ENCODE data around the gene SLC39A11. TPM values are rescaled to one million over a fixed set of nuclear protein-coding genes. Genes with fewer than 3 reads are reported as not detected.

The SLC39A11 gene
- total and polyA plus RNA-seq, 2 donors (not counting 1 experiment from before 2014, with no cell fraction given), result 12.7 to 27.4 TPM

DNA sequence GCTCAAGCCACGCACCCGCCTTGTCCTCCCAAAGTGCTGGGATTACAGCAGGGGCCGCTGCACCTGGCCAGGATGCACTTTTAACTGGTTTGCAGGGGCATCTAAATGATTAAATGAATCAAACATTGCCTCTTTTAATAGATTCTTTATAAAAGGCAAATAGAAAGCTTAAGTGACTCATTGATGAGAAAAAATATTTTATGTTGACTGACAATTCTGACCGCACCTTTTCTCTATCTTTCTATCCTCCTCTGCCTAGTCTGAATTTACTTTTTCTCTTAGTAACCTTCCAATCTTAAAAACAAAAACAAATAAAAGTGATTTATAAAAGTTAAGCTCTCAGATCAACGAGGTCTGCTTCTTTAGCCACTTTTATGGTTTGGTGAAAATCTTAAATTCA lies 35.3 kb downstream of the SLC39A11 start:
- H3K27ac ChIP-seq (ENCODE audit: insufficient read depth, low read length), result no peak overlapping the region
- TF ChIP-seq EZH2 (IDR thresholded peaks at IDR 0.05; ENCODE audit: low read length, missing control alignments) (no peak), CTCF (conservative IDR thresholded peaks at IDR 0.05 in 1 of 2, IDR thresholded peaks at IDR 0.05 in 1 of 2; ENCODE audit: low read depth in 1 of 2, low read length in 2 of 2) (no peak)
- no peak overlapping the region for H3K4me3 ChIP-seq (replicated peaks in 1 of 4; ENCODE audit: control extremely low read depth in 1 of 4, insufficient read depth in 1 of 4, low read depth in 3 of 4, low read length in 4 of 4)

DNA sequence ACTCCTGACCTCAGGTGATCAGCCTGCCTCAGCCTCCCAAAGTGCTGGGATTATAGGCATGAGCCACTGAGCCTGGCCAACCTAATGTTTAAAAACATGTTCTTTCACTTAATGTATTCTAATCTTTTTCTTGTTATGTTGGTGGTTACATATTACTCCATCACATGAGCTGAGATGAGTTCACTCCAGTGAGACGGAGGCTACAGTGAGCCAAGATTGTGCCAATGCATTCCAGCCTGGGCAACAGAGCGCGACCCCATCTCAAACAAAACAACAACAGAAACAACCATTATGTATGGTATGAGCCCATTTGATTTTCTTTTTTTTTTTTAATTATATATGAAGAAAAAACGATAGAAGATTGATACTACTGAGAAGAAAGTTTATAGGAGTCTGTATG lies 39.6 kb downstream of the SLC39A11 start:
- H3K36me3 ChIP-seq (ENCODE audit: control insufficient read depth, insufficient read depth, low read length), result no peaks in the 10 kb centered on the region
- H3K9me3 ChIP-seq (ENCODE audit: control insufficient read depth, insufficient read depth, low read depth, low read length), result no peaks in the 10 kb centered on the region
- H3K9ac ChIP-seq (ENCODE audit: insufficient read depth, low read length), result no peak overlapping the region
- H2AFZ ChIP-seq (ENCODE audit: low read length), result no peak overlapping the region
- DNase-seq (ENCODE audit: low read depth in 2 of 2), result no peak
- no peaks in the 10 kb centered on the region for H3K27me3 ChIP-seq (ENCODE audit: control insufficient read depth, insufficient read depth, low read length)
- TF ChIP-seq CTCF (conservative IDR thresholded peaks at IDR 0.05 in 1 of 2, IDR thresholded peaks at IDR 0.05 in 1 of 2; ENCODE audit: low read depth in 1 of 2, low read length in 2 of 2), result no peak
- TF ChIP-seq EZH2 (IDR thresholded peaks at IDR 0.05; ENCODE audit: low read length, missing control alignments), result no peak
- no peaks in the 10 kb centered on the region for H3K4me1 ChIP-seq (ENCODE audit: control insufficient read depth, extremely low read depth, insufficient read depth, low read length)
- H3K27ac ChIP-seq (ENCODE audit: insufficient read depth, low read length), result no peak overlapping the region
- no peaks in the 10 kb centered on the region for H4K20me1 ChIP-seq (ENCODE audit: control insufficient read depth, extremely low read depth, insufficient read depth, low read length)
- no peak overlapping the region for H3K4me2 ChIP-seq (ENCODE audit: extremely low read depth, insufficient read depth, low read length)
- no peaks in the 10 kb centered on the region for H3K79me2 ChIP-seq (ENCODE audit: control insufficient read depth, insufficient read depth, low read length)
- H3K4me3 ChIP-seq (replicated peaks in 1 of 4; ENCODE audit: control extremely low read depth in 1 of 4, insufficient read depth in 1 of 4, low read depth in 3 of 4, low read length in 4 of 4), result no peak overlapping the region

More for the DNA sequence above, 35.3 kb downstream of the SLC39A11 start:
- Histone ChIP-seq H2AFZ (ENCODE audit: low read length) (no peak overlapping the region), H3K79me2 (ENCODE audit: control insufficient read depth, insufficient read depth, low read length) (no peaks in the 10 kb centered on the region), H4K20me1 (ENCODE audit: control insufficient read depth, extremely low read depth, insufficient read depth, low read length) (no peaks in the 10 kb centered on the region), H3K4me1 (ENCODE audit: control insufficient read depth, extremely low read depth, insufficient read depth, low read length) (no peaks in the 10 kb centered on the region), H3K36me3 (ENCODE audit: control insufficient read depth, insufficient read depth, low read length) (no peaks in the 10 kb centered on the region), H3K27me3 (ENCODE audit: control insufficient read depth, insufficient read depth, low read length) (no peaks in the 10 kb centered on the region), H3K4me2 (ENCODE audit: extremely low read depth, insufficient read depth, low read length) (no peak overlapping the region), H3K9ac (ENCODE audit: insufficient read depth, low read length) (no peak overlapping the region), H3K9me3 (ENCODE audit: control insufficient read depth, insufficient read depth, low read depth, low read length) (no peaks in the 10 kb centered on the region)
- DNase-seq (ENCODE audit: low read depth in 2 of 2), result no peak

- H3K4me3 ChIP-seq (replicated peaks in 1 of 4; ENCODE audit: control extremely low read depth in 1 of 4, insufficient read depth in 1 of 4, low read depth in 3 of 4, low read length in 4 of 4), result no peak overlapping the region
- no peaks in the 10 kb centered on the region for H3K79me2 ChIP-seq (ENCODE audit: control insufficient read depth, insufficient read depth, low read length)
- DNase-seq (ENCODE audit: low read depth in 2 of 2), result no peak
- no peak overlapping the region for H3K9ac ChIP-seq (ENCODE audit: insufficient read depth, low read length)
- no peak overlapping the region for H2AFZ ChIP-seq (ENCODE audit: low read length)
- no peak overlapping the region for H3K4me2 ChIP-seq (ENCODE audit: extremely low read depth, insufficient read depth, low read length)
- no peak for TF ChIP-seq EZH2 (IDR thresholded peaks at IDR 0.05; ENCODE audit: low read length, missing control alignments)
- no peak for TF ChIP-seq CTCF (conservative IDR thresholded peaks at IDR 0.05 in 1 of 2, IDR thresholded peaks at IDR 0.05 in 1 of 2; ENCODE audit: low read depth in 1 of 2, low read length in 2 of 2)
- H3K27me3 ChIP-seq (ENCODE audit: control insufficient read depth, insufficient read depth, low read length), result no peaks in the 10 kb centered on the region
- H3K27ac ChIP-seq (ENCODE audit: insufficient read depth, low read length), result no peak overlapping the region
- H4K20me1 ChIP-seq (ENCODE audit: control insufficient read depth, extremely low read depth, insufficient read depth, low read length), result no peaks in the 10 kb centered on the region
- H3K4me1 ChIP-seq (ENCODE audit: control insufficient read depth, extremely low read depth, insufficient read depth, low read length), result no peaks in the 10 kb centered on the region
- no peaks in the 10 kb centered on the region for H3K36me3 ChIP-seq (ENCODE audit: control insufficient read depth, insufficient read depth, low read length)
- no peaks in the 10 kb centered on the region for H3K9me3 ChIP-seq (ENCODE audit: control insufficient read depth, insufficient read depth, low read depth, low read length)
Measured at GRCh38 chr17:73050797-73051196, 41.7 kb downstream of the SLC39A11 start.

Measured in fibroblast of lung (primary cell).